Small intestine (tissue), 7 donors: Measurements from ENCODE around the gene ZWILCH. TPM values are rescaled to one million over a fixed set of nuclear protein-coding genes. Genes with fewer than 3 reads are reported as not detected.
"Not testable (repeated sequence)": the region's sequence is repeated elsewhere in the genome, so short reads cannot be mapped to it uniquely, and the experiment has no call there.

Source experiments
- DNase-seq, 2 donors: peaks; one replicate each; pipeline versions ENCODE4 v3.0.0 to v3.0.0-alpha.2; 2013
- FAIRE-seq: peaks from 2 replicates; lab custom pipeline; 2012; peaks lifted over from hg19 to GRCh38; lab: Jason Lieb, UNC
- H3K27ac ChIP-seq, 3 donors: one replicate each; pipeline ENCODE4 v1.5.1; 2013; ENCODE audit warnings: low read length in 2 of 3, mild to moderate bottlenecking in 2 of 3, control low read depth in 1 of 3, inconsistent platforms in 1 of 3, low read depth in 1 of 3, moderate library complexity in 1 of 3
- H3K27me3 ChIP-seq, 3 donors: one replicate each; pipeline ENCODE4 v1.6.1; 2013; ENCODE audit warnings: low read length in 3 of 3, inconsistent platforms in 1 of 3; ENCODE audit not compliant: control insufficient read depth in 3 of 3, insufficient read depth in 3 of 3
- H3K36me3 ChIP-seq, 3 donors: one replicate each; pipeline ENCODE4 v1.6.1; 2013; ENCODE audit warnings: low read length in 3 of 3, inconsistent platforms in 1 of 3, low read depth in 1 of 3, mild to moderate bottlenecking in 1 of 3, moderate library complexity in 1 of 3; ENCODE audit not compliant: control insufficient read depth in 3 of 3, insufficient read depth in 2 of 3
- H3K4me1 ChIP-seq, 3 donors: one replicate each; pipeline ENCODE4 v1.6.1; 2013; ENCODE audit warnings: low read length in 2 of 3, inconsistent platforms in 1 of 3, low read depth in 1 of 3, mild to moderate bottlenecking in 1 of 3, moderate library complexity in 1 of 3; ENCODE audit not compliant: control insufficient read depth in 3 of 3, insufficient read depth in 2 of 3
- H3K4me3 ChIP-seq, 3 donors: one replicate each; pipeline ENCODE4 v1.5.1; 2013; ENCODE audit warnings: low read length in 3 of 3, control low read depth in 1 of 3, inconsistent platforms in 1 of 3, low read depth in 1 of 3, mild to moderate bottlenecking in 1 of 3, moderate library complexity in 1 of 3
- H3K9me3 ChIP-seq, 2 donors: one replicate each; pipeline ENCODE4 v1.6.1; 2013; ENCODE audit warnings: low read depth in 1 of 2, low read length in 1 of 2; ENCODE audit not compliant: control insufficient read depth in 2 of 2, insufficient read depth in 1 of 2
- WGBS, 3 donors: extraction: QIAGEN DNeasy Blood & Tissue Kit; methylation state at CpG; one replicate each; pipeline ENCODE4 v1.1.7; 2013; 5-methylcytosine and 5-hydroxymethylcytosine counted together
- polyA plus RNA-seq, 4 donors: library from polyadenylated mRNA; stranded (reverse) in 3 of 4; unstranded in 1 of 4; fragments of 200-250 nt in 3 of 4; fragments of 120-200 nt in 1 of 4; gene quantifications; one replicate each; pipeline versions ENCODE4 v1.2.1 to v1.2.3, GENCODE V29; 2013
- donor health status: healthy with polysubstance abuse.
- donor health status: control.
- donor health status: control.
- donor health status: Bipolar disorder and iron deficiency.
- donor health status: healthy.

The ZWILCH gene
- polyA plus RNA-seq, 4 donors: 2.5 to 13.1 (median 8.5) TPM

DNA sequence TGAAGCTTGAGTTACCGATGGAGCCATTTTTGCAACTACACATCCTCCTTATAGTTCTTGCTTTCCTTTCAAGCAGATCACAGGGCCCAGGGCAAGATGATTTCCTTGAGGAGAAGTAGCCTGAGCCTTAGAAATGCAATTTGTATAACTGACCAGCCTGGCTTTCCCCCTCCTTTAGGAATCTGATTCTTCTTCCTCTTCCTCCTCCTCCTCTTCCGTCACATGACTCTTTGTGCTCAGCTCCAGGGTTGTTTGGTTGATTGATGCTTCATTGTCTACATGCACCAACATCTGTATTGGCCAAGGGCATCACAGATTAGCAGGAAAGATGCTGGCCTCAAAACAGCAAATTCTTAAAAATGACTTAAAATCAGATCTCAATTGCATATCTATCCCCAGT is 10.9 kb upstream of the ZWILCH start:
- FAIRE-seq (no peak), DNase-seq (no peak)
- Histone ChIP-seq H3K27ac (no peak overlapping the region), H3K4me3 (no peak overlapping the region), H3K36me3 (peaks cover 10 to 29% (median 15%) of the 10 kb centered on the region in 3 donors), H3K4me1 (peaks cover 0 to 28% (median 0%) of the 10 kb centered on the region in 3 donors), H3K9me3 (peaks cover 0 to 1% of the 10 kb centered on the region in 2 donors), H3K27me3 (no peaks in the 10 kb centered on the region)
- 90 to 92% (median 92%) methylated on average over 2 of the region's 2 CpGs for WGBS, 3 donors

DNA sequence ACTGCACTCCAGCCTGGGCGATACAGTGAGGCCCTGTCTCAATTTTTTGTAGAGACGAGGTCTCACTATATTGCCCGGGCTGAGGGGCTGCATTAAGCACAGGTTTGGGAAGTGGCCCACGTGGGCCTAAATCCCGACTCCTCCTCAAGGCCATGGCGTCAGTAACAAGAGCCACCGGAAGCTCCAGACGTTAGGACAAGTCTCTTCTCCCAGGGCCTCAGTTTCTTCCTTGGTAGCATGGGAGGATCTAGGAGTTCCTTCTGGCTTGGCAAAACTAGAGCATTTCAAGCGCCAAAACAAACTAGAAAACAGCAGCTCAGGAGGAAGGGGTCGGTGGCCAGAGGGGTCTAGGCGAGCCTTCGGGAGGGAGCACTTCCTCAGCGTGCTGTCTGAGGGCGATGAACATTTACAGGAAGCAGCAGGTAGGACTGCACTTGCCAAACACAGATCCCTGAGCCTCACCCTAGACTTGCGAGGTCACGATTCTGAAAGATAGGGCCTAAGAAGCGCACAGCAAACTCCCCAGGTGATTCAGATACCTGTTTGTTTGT is 8.1 kb upstream of the ZWILCH start:
- WGBS, 3 donors: 5 to 17% (median 12%) methylated on average over 17 of the region's 17 CpGs
- Histone ChIP-seq H3K27ac (peak overlapping the region; percentile 86 to 94 (median 88)), H3K36me3 (peaks cover 3 to 32% (median 5%) of the 10 kb centered on the region in 3 donors), H3K27me3 (no peaks in the 10 kb centered on the region), H3K4me1 (peaks cover 0 to 28% (median 0%) of the 10 kb centered on the region in 3 donors), H3K4me3 (peak overlapping the region; percentile 63 to 91 (median 90)), H3K9me3 (no peaks in the 10 kb centered on the region)
- no peak for FAIRE-seq
- DNase-seq: peak in 1 of 2 donors; percentile 27

DNA sequence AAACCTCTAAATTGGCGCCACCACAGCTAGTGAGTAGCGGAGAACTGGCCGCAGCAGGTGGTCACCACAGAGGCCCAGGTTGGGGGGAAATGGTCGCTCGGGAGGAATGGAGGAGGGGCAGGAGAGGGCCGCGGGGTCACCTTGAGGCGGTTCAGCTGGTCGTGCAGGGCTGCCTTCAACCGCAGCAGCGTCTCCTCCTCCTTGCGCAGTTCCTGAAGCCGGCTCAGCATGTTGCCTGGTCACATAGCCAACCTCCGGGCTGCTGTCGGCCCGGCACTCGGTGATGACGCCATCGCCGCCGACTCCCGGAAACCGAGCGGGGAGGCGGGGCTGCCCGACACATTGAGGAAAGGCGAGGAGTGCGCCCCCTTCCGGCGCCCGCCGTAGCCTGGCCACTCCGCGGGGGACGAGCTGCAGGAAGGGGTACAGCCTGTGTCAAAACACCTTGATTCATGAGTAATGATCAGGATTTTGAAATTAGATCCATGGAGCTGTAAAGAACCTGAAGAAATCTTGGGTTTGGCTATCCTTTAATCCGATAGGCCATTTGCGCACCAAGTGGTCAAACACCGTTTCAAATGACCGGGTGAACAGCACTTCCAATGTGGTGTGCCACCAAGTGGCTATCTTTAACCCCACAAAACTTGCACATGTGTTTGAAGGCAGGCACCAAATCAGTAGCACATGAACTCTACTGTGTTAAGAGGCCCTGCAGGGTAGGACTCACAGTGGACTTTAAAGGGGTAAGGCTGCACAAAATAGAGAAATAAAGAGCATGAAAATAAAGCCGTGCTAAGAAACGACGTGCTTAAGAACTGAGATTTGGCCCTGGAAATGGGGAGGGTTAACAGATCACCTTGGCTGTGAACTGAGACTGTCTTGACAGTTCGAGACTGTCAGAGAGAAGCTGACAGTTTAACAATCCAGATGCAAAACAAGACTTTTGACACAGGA is 7.3 kb upstream of the ZWILCH start, which contains the start of gene SNAPC5:
SNAPC5 (minus strand) TSS at position 261 of the 954 bp plus-strand sequence; CDS start at position 230, 31 bp downstream.
- Histone ChIP-seq H3K27ac (peak within 1 kb of the TSS; percentile 86 to 94 (median 88)), H3K9me3 (no peaks in the 10 kb centered on the region), H3K4me1 (peaks cover 0 to 32% (median 3%) of the 10 kb centered on the region in 3 donors), H3K27me3 (no peaks in the 10 kb centered on the region), H3K4me3 (peak within 1 kb of the TSS; percentile 63 to 91 (median 90)), H3K36me3 (peaks cover 2 to 35% (median 5%) of the 10 kb centered on the region in 3 donors)
- FAIRE-seq (no peak), DNase-seq (peak; percentile 93 to 98)
- WGBS, 3 donors: 7 to 8% (median 7%) methylated on average over 41 to 43 of the region's 43 CpGs

GRCh38 chr15:66498501-66499386 is 6.4 kb upstream of the ZWILCH start:
- H3K9me3 ChIP-seq: no peaks in the 10 kb centered on the region
- DNase-seq: peak in 1 of 2 donors; percentile 16
- peaks cover 0 to 35% (median 6%) of the 10 kb centered on the region in 3 donors for H3K4me1 ChIP-seq
- 49 to 62% (median 58%) methylated on average over 3 of the region's 3 CpGs for WGBS, 3 donors
- peak overlapping the region in 2 of 3 donors; percentile 40 to 86 for H3K27ac ChIP-seq
- no peaks in the 10 kb centered on the region for H3K27me3 ChIP-seq
- peaks cover 2 to 33% (median 5%) of the 10 kb centered on the region in 3 donors for H3K36me3 ChIP-seq
- FAIRE-seq: no peak
- H3K4me3 ChIP-seq: no peak overlapping the region

- peaks cover 2 to 33% (median 5%) of the 10 kb centered on the region in 3 donors for H3K36me3 ChIP-seq
- FAIRE-seq, H3K27ac ChIP-seq, H3K9me3 ChIP-seq, H3K4me3 ChIP-seq, DNase-seq, H3K27me3 ChIP-seq: not testable (repeated sequence)
- H3K4me1 ChIP-seq: peaks cover 0 to 32% (median 6%) of the 10 kb centered on the region in 3 donors
- WGBS, 3 donors: 77 to 84% (median 81%) methylated on average over 7 of the region's 7 CpGs
These were observed 4.8 kb upstream of the ZWILCH start for GRCh38 chr15:66500346-66500745.

DNA sequence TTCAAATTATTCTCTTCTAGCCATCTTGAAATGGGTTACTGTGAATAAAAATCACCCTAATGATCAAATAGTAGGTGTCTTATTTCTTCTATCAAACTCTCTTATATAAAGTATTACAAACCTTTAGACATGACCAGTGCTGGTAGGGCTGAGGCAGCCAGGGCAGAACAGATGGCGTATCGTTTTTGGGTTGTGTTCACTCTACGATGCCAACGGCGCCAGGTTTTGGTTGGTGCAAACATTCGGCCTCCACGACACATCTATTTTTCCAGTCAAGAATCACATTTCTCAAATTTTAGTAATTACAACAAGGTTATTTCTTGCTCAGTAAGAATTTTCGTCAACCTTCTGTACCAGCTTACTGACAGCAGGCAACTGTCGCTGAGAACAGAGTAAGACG is 2.6 kb upstream of the ZWILCH start:
- H3K9me3 ChIP-seq: no peaks in the 10 kb centered on the region
- peaks cover 2 to 30% (median 5%) of the 10 kb centered on the region in 3 donors for H3K36me3 ChIP-seq
- WGBS, 3 donors: 66 to 71% (median 66%) methylated on average over 10 of the region's 10 CpGs
- DNase-seq (no peak), FAIRE-seq (no peak)
- H3K4me1 ChIP-seq: peaks cover 0 to 16% (median 6%) of the 10 kb centered on the region in 3 donors
- no peak overlapping the region for H3K4me3 ChIP-seq
- H3K27ac ChIP-seq: no peak overlapping the region
- no peaks in the 10 kb centered on the region for H3K27me3 ChIP-seq

DNA sequence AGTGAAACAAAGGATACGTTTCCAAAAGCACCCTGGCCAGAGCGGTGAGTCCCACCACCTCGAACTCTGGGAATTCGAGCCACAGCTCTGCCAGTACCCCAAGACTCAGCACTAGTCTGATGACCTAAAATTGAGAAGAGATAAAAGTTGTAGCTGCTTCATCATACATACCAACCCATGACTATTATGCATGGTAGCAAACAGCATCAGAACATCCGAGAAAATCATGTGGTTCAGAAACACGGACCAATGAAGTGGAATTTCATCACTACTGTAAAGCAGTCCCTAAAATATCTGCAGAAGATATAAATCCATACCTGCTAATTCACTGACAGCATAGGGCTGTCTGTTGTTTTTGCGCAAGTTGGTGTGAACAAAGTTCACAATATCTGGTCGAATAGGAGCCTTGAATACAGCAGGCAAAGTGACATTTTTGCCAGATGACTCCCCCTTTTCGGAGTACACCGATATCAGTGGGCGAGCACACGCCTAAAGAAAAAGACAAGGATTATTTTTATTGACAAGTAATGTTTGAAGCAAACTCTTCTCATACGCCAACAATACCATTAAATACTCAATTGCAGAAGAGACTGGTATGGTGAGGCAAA is 2.0 kb upstream of the ZWILCH start:
- not testable (repeated sequence) for H3K27me3 ChIP-seq, FAIRE-seq, H3K27ac ChIP-seq, H3K9me3 ChIP-seq
- 24 to 44% (median 27%) methylated on average over 13 of the region's 13 CpGs for WGBS, 3 donors
- peaks cover 2 to 30% (median 5%) of the 10 kb centered on the region in 3 donors for H3K36me3 ChIP-seq
- H3K4me3 ChIP-seq: peak overlapping the region; percentile 51 to 92 (median 70)
- peaks cover 0 to 12% (median 6%) of the 10 kb centered on the region in 3 donors for H3K4me1 ChIP-seq
- peak in 1 of 2 donors; percentile 13 for DNase-seq
